ENCODE data around the gene SRRM1.

The SRRM1 gene, protein sequence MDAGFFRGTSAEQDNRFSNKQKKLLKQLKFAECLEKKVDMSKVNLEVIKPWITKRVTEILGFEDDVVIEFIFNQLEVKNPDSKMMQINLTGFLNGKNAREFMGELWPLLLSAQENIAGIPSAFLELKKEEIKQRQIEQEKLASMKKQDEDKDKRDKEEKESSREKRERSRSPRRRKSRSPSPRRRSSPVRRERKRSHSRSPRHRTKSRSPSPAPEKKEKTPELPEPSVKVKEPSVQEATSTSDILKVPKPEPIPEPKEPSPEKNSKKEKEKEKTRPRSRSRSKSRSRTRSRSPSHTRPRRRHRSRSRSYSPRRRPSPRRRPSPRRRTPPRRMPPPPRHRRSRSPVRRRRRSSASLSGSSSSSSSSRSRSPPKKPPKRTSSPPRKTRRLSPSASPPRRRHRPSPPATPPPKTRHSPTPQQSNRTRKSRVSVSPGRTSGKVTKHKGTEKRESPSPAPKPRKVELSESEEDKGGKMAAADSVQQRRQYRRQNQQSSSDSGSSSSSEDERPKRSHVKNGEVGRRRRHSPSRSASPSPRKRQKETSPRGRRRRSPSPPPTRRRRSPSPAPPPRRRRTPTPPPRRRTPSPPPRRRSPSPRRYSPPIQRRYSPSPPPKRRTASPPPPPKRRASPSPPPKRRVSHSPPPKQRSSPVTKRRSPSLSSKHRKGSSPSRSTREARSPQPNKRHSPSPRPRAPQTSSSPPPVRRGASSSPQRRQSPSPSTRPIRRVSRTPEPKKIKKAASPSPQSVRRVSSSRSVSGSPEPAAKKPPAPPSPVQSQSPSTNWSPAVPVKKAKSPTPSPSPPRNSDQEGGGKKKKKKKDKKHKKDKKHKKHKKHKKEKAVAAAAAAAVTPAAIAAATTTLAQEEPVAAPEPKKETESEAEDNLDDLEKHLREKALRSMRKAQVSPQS

DNA sequence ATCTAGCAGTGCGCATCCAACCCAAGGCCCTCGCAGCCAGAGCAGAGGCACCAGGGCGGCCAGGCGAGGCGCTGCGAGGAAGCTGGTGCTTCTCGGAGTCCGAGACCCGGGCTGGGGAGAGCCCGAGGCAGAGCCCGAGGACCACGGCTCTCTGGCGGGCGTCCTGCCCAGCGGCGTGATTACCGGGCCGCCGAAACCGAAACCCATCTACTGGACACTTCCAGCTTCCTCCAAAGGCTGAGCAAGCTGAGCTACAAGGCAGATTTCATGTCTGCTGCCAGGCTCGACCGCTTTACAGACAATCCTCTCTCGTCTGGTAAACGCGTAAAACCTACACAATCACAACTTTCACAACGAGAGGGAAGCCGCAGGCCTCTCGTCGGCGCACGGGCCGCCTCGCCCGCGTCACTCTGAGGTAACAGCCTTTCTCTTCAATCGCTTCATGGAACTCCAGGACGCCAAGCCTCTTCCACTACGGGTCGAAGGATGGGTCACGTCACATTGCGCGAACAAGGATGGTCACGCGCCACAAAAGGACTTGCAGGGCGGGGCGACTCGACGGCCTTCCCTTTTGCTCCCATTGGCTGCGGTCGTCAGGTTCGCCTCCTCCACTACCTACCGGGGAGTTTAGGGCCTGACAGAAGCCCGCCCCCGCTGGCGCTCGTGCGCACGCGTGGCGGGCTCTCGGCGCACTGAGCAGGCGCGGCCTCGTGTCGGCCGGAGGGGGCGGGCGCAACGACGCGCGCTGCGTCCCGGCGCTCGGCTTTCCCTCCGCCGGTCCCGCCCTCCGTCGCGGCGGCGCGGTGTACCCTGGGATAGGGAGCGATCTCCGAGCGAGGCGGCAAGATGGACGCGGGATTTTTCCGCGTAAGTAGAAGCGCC is at the start of gene SRRM1:
SRRM1 (plus strand) TSS at position 822 of the 882 bp plus-strand sequence; CDS start at position 847, 25 bp downstream.
- peak; percentile 98 for ATAC-seq
- Mint-ChIP-seq H3K27ac (peak within 1 kb of the TSS; percentile 91), H3K9me3 (no peaks in the 10 kb centered on the region), H3K4me3 (peak within 1 kb of the TSS; percentile 91), H3K27me3 (no peaks in the 10 kb centered on the region), H3K4me1 (peaks cover 42% of the 10 kb centered on the region), H3K36me3 (peaks cover 12% of the 10 kb centered on the region)

DNA sequence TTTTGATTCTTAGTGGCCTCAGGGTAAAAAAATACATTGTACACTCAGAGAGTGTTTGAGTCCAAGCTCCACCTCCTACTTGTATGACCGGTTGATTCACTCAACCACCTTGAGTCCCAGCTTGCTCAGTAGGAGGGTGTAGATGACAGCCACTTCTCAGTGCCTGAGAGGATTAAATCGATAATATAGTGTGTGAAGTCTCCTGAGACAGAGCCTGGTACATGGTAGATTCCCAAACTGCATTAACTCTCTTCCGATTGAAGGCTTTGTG is 48.8 kb upstream of the SRRM1 start:
- H3K27ac Mint-ChIP-seq: no peak overlapping the region
- H3K4me3 Mint-ChIP-seq: no peak overlapping the region
- no peaks in the 10 kb centered on the region for H3K36me3 Mint-ChIP-seq
- peaks cover 42% of the 10 kb centered on the region for H3K27me3 Mint-ChIP-seq
- no peaks in the 10 kb centered on the region for H3K4me1 Mint-ChIP-seq
- no peak for ATAC-seq
- H3K9me3 Mint-ChIP-seq: no peaks in the 10 kb centered on the region

DNA sequence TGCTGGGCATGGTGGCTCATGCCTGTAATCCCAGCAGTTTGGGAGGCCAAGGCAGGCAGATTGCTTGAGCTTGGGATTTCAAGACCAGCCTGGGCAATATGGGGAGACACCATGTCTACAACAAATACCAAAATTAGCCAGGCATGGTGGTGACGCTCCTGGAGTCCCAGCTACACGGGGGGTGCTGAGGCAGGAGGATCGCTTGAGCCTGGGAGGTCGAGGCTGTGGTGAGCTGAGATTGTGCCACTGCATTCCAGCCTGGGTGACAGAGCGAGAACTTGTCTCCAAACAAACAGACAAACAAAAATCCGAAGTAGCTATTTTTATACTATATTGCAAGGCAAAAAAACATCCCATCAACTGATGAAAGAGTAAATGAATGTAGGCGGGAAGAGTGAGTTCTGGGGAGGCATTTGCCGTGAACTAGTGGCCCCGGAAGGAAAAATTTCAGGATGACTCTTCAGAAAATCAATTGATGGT is 46.7 kb upstream of the SRRM1 start:
- no peak overlapping the region for H3K4me3 Mint-ChIP-seq
- no peak for ATAC-seq
- no peak overlapping the region for H3K27ac Mint-ChIP-seq

DNA sequence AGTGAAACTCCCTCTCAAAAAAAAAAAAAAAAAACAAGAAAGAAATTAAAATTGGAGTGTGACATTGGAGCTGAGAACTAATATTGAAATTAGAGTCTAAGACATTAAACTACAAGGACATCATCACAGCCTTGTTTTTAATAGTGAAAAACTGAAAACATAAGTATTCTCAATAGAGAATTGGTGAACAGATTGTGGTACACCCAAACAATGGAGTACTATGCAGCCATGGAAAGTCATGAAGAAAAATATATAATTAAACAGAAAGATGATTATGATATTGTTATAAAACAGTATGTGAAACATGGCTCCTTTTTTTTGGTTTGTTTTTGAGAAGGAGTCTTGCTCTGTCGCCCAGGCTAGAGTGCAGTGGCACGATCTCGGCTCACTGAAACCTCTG is 43.8 kb upstream of the SRRM1 start:
- peaks cover 24% of the 10 kb centered on the region for H3K27me3 Mint-ChIP-seq
- no peaks in the 10 kb centered on the region for H3K9me3 Mint-ChIP-seq
- no peak for ATAC-seq
- H3K27ac Mint-ChIP-seq: no peak overlapping the region
- H3K36me3 Mint-ChIP-seq: no peaks in the 10 kb centered on the region
- no peaks in the 10 kb centered on the region for H3K4me1 Mint-ChIP-seq
- no peak overlapping the region for H3K4me3 Mint-ChIP-seq

More for the DNA sequence above, 46.7 kb upstream of the SRRM1 start:
- Mint-ChIP-seq H3K9me3 (no peaks in the 10 kb centered on the region), H3K27me3 (peaks cover 38% of the 10 kb centered on the region), H3K36me3 (no peaks in the 10 kb centered on the region), H3K4me1 (no peaks in the 10 kb centered on the region)

DNA sequence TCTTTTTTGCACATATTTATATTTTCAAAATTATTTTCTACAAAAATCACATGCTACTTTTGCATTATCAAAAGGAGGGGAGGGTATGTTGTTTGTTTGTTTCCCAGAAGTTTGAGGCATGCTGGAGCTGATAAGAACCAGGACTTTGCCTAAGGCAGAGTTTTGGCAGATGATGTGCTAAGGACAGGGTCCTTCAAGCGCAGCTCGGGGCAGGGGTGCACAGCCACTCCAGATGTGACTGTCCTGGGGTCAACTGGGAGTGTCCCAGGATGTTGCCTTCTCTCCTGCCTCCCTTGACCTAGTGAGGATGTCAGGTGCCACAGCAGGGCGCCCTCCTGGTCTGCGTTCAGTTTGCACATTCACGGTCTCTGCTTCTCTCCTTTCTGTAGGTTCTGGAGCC is 42.6 kb upstream of the SRRM1 start:
- no peaks in the 10 kb centered on the region for H3K9me3 Mint-ChIP-seq
- H3K4me3 Mint-ChIP-seq: no peak overlapping the region
- H3K4me1 Mint-ChIP-seq: no peaks in the 10 kb centered on the region
- no peak for ATAC-seq
- no peaks in the 10 kb centered on the region for H3K36me3 Mint-ChIP-seq
- no peak overlapping the region for H3K27ac Mint-ChIP-seq
- peaks cover 19% of the 10 kb centered on the region for H3K27me3 Mint-ChIP-seq

DNA sequence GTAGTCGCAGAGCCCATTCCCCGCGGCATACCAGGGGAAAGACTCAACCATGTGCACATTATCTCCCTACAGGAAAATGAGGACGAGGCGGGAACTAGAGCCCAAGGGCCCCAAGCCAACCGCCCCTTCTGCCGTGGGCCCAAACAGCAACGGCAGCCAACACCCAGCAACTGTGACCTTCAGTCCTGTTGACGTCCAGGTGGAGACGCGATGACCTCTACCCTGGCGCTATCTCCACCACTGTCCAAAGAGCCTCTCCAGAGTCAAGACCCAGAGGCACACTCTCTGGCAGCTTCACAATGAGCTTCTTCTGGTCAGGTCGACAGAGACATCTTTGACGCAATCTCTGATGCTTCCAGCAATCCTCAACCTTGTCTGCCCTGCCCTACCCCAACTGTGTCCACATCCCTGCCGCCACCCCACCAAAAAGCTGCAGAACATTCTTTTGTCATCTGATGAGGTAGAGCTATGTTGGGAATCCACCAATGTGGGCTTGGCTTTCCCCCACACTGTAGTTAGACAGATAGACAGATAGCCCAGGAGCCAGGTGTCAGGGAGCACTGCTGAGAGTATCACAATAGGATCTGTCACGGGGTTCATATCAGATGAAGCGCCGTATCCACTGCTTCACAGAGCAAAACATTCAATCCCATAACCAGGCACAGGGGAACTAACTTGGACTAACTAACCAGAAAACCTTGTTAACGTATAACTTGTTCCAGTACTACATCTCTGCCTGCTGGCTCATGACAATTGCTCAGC is 37.4 kb upstream of the SRRM1 start:
- ATAC-seq: no peak
- Mint-ChIP-seq H3K27me3 (no peaks in the 10 kb centered on the region), H3K9me3 (no peaks in the 10 kb centered on the region), H3K36me3 (no peaks in the 10 kb centered on the region), H3K4me3 (no peak overlapping the region), H3K27ac (no peak overlapping the region), H3K4me1 (no peaks in the 10 kb centered on the region)

DNA sequence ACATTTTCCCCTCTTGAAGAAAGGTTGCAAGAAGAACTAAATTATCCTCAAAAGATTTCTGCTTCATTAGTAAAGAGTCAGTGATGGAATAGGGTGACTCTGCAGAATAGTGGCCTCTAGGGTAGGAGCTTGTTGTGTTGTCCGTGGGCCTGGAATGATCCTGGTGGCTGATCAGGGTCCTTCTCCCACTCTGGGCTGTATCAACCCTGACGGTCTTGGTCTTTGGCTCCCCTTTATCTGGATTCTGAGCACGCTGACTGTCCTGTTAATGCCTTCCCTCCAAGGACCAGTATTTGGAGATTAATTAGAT is 36.9 kb upstream of the SRRM1 start:
- ATAC-seq: no peak
- Mint-ChIP-seq H3K36me3 (no peaks in the 10 kb centered on the region), H3K4me3 (no peak overlapping the region)

DNA sequence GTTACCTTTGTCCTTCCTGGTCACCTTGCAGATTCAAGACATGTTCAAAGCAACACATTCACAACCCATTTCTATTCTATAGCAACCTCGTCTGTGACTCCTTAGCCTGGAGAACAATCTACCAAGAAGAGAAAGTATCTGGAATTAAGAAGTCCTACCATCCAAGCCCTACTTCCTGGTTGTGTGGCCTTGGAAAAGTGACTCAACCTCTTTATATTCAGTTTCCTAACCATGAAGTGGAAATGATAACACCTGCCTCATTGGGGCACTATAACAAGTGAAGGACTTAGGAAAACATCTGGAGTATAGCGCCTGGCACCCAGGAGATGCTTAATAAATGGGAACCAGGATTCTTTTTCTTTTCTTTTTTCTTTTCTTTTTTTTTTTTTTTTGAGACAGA is 36.5 kb upstream of the SRRM1 start:
- ATAC-seq: no peak
- H3K4me3 Mint-ChIP-seq: no peak overlapping the region

More for the DNA sequence above, 36.9 kb upstream of the SRRM1 start:
- no peak overlapping the region for H3K27ac Mint-ChIP-seq
- H3K9me3 Mint-ChIP-seq: no peaks in the 10 kb centered on the region
- H3K4me1 Mint-ChIP-seq: no peaks in the 10 kb centered on the region
- no peaks in the 10 kb centered on the region for H3K27me3 Mint-ChIP-seq

DNA sequence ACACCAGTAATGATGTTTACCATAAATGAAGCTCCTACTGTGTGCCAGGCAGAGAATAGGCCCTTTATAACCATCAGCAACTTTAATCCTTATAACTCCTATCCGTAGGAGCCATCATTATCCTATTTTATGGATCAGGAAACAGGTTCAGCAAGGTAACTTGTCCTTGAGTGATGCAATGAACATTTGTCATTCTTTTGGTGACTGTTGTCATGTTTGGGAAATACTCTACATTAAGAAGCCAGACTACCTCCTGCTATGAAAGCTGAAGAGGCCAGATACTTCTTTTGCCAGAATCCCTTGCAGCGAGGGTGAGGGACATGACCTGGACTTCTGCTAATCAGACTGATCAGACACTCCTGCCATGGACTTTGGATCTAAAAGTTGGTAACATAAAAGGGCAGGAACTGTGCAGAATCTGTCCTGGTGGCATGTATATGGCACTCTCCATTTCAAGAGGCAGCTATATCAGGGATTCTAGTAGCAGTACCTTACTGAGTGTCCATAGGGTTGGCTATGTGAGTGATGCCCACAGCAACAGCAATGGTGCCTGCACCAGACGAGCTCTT is 33.1 kb upstream of the SRRM1 start:
- Mint-ChIP-seq H3K36me3 (no peaks in the 10 kb centered on the region), H3K27ac (no peak overlapping the region), H3K27me3 (no peaks in the 10 kb centered on the region), H3K4me3 (no peak overlapping the region), H3K9me3 (no peaks in the 10 kb centered on the region), H3K4me1 (no peaks in the 10 kb centered on the region)
- no peak for ATAC-seq

More for the DNA sequence above, 36.5 kb upstream of the SRRM1 start:
- H3K9me3 Mint-ChIP-seq: no peaks in the 10 kb centered on the region
- H3K27ac Mint-ChIP-seq: no peak overlapping the region
- H3K27me3 Mint-ChIP-seq: no peaks in the 10 kb centered on the region
- no peaks in the 10 kb centered on the region for H3K4me1 Mint-ChIP-seq
- H3K36me3 Mint-ChIP-seq: no peaks in the 10 kb centered on the region

DNA sequence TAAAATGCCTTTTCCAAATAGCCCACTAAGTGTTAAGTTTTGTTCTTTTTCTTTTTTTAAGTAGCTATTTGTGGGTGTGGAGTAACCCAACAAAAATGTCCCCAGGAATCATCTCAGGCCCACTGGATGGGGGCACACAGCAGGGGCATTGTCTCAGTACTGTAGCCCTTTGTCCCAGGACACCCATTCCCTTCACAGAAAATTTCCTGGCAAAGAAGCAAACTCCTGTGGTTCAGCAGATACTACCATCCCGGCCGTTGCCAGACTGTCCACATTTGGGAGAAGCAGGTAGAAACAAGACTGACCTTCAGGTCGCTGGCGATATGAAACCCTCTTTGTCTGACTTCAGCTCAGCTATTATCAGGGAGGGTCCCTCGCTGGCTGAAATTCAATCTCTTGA is 23.7 kb upstream of the SRRM1 start:
- Mint-ChIP-seq H3K4me3 (no peak overlapping the region), H3K4me1 (no peaks in the 10 kb centered on the region), H3K27ac (no peak overlapping the region), H3K27me3 (peaks cover 60% of the 10 kb centered on the region), H3K9me3 (no peaks in the 10 kb centered on the region), H3K36me3 (no peaks in the 10 kb centered on the region)
- ATAC-seq: no peak

DNA sequence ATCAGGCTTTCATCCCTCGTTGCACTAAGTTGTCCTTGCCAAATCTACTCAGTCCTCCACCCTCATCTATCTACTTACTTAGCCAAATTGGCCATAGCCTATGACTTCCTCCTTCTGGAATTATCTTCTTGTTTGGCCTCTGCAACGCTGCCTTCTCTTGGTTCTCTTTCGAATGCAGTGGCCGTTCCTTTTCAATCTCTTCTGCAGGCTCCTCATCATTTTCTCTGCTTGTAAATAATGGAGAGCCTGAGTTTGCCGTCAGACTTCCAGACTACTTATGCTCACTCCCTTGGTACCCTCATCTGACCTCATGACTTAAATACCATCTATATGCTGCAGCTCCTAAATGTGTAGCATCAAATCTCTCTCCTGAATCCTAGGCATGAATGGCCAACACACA is 22.4 kb upstream of the SRRM1 start:
- Mint-ChIP-seq H3K9me3 (no peaks in the 10 kb centered on the region), H3K36me3 (no peaks in the 10 kb centered on the region), H3K4me3 (no peak overlapping the region), H3K4me1 (no peaks in the 10 kb centered on the region), H3K27me3 (peaks cover 61% of the 10 kb centered on the region), H3K27ac (no peak overlapping the region)
- ATAC-seq: no peak

DNA sequence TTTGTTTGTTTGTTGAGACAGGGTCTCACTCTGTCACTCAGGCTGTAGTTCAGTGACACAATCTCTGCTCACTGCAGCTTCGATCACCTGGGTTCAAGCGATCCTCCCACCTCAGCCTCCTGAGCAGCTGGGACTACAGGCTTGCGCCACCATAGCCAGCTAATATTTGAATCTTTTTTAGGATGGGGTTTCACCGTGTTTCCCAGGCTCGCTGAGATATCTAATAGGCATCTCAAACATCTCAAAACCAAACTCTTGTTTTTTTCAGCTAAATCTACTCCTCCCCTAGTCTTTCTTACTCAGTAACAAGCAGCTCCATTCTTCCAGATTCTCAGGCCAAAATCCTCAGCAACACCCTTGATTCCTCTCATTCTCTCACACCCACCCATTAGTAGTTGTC is 22.0 kb upstream of the SRRM1 start:
- Mint-ChIP-seq H3K9me3 (no peaks in the 10 kb centered on the region), H3K4me3 (no peak overlapping the region), H3K4me1 (no peaks in the 10 kb centered on the region), H3K27me3 (peaks cover 63% of the 10 kb centered on the region), H3K36me3 (no peaks in the 10 kb centered on the region), H3K27ac (no peak overlapping the region)
- ATAC-seq: no peak

DNA sequence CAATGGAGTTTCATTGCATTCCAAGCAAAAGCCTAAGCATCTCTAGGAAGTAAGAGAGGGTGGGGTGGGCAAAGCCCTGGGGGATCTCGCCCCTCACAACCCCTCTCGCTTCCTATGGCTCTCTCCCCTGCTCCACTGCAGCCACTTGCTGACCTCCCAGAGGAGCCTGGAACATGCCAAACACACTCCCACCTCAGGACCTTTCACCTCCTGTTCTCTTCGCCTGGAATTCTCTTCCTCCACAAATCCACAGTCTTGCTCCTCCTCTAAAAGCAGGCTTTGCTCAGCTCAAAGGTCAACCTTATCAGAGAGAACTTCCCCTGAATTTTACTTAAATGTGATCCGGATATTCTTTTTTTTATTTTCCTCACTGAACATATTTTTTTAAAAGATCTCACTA is 20.9 kb upstream of the SRRM1 start:
- no peaks in the 10 kb centered on the region for H3K9me3 Mint-ChIP-seq

DNA sequence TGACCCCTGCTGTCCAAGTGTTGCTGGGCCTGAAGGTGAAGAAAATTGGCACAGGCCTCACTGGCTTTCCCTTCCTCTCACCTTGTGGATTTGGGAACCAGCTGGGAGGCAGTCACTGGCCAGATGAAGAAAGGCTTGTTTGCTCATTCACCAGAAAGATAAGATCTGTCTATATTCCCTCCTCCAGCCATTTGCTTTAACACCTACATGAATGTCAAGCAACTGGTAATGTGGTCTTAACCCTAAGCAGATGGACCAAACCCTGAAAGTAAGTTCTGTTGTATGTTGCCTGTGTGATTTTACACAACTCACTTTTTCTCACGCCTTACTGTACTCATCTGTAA is 10.3 kb upstream of the SRRM1 start:
- H3K27me3 Mint-ChIP-seq: peaks cover 21% of the 10 kb centered on the region
- H3K36me3 Mint-ChIP-seq: no peaks in the 10 kb centered on the region
- no peak for ATAC-seq
- no peak overlapping the region for H3K27ac Mint-ChIP-seq
- no peaks in the 10 kb centered on the region for H3K4me1 Mint-ChIP-seq
- no peaks in the 10 kb centered on the region for H3K9me3 Mint-ChIP-seq
- H3K4me3 Mint-ChIP-seq: no peak overlapping the region

More for the DNA sequence above, 20.9 kb upstream of the SRRM1 start:
- Mint-ChIP-seq H3K4me3 (no peak overlapping the region), H3K36me3 (no peaks in the 10 kb centered on the region), H3K4me1 (no peaks in the 10 kb centered on the region), H3K27ac (no peak overlapping the region), H3K27me3 (peaks cover 56% of the 10 kb centered on the region)
- no peak for ATAC-seq
